Measurements from ENCODE around the gene PRSS21. TPM values are rescaled to one million over a fixed set of nuclear protein-coding genes. Genes with fewer than 3 reads are reported as not detected.

The PRSS21 gene
- total RNA-seq, 1 donor, result 0.43 TPM

- no peak for TF ChIP-seq CTCF (IDR thresholded peaks at IDR 0.05; ENCODE audit: insufficient read depth, low read depth, low read length)
- DNase-seq (ENCODE audit: low read depth), result no peak
- H3K4me3 ChIP-seq (ENCODE audit: low read depth, low read length), result no peak overlapping the region
Measured at GRCh38 chr16:2866431-2866830, 49.4 kb downstream of the PRSS21 start.

GRCh38 chr16:2867661-2867986 is 50.6 kb downstream of the PRSS21 start:
- peak overlapping the region; percentile 68 for H3K4me3 ChIP-seq (ENCODE audit: low read depth, low read length)
- TF ChIP-seq CTCF (IDR thresholded peaks at IDR 0.05; ENCODE audit: insufficient read depth, low read depth, low read length), result no peak
- no peak for DNase-seq (ENCODE audit: low read depth)

GRCh38 chr16:2867987-2868789 is 51.2 kb downstream of the PRSS21 start:
- TF ChIP-seq CTCF (IDR thresholded peaks at IDR 0.05; ENCODE audit: insufficient read depth, low read depth, low read length), result peak; percentile 96
- peak overlapping the region; percentile 68 for H3K4me3 ChIP-seq (ENCODE audit: low read depth, low read length)
- DNase-seq (ENCODE audit: low read depth), result peak; percentile 94

Small RNAs within 50 kb of the gene (small RNA-seq; reads per million reads assigned to genes)
- gene SNORA3C, result 1.3 reads per million, percentile 28 among the genes with 10 or more reads in this experiment

Other genes starting within 250 kb of the PRSS21 start
- 25.0 and 26.4 TPM in 2 replicates for gene KCTD5, start 134.7 kb upstream of the PRSS21 start, total RNA-seq
- gene PRSS27, start 97.0 kb upstream of the PRSS21 start, total RNA-seq, result 0.86 and 0.97 TPM in 2 replicates
- gene SRRM2, start 64.6 kb upstream of the PRSS21 start, total RNA-seq, result 51.9 and 62.2 TPM in 2 replicates
- 203 and 227 TPM in 2 replicates for gene ELOB, start 40.0 kb upstream of the PRSS21 start, total RNA-seq
- gene PRSS33, start 29.7 kb upstream of the PRSS21 start, total RNA-seq, result not detected in 2 replicates
- not detected in 2 replicates for gene PRSS41, start 18.8 kb upstream of the PRSS21 start, total RNA-seq
- 0.64 and 0.86 TPM in 2 replicates for gene ZG16B, start 13.1 kb downstream of the PRSS21 start, total RNA-seq
- not detected in 2 replicates for gene PRSS22, start 40.9 kb downstream of the PRSS21 start, total RNA-seq
- gene FLYWCH2, start 66.0 kb downstream of the PRSS21 start, total RNA-seq, result 47.1 and 62.5 TPM in 2 replicates
- 25.9 and 28.3 TPM in 2 replicates for gene FLYWCH1, start 94.7 kb downstream of the PRSS21 start, total RNA-seq
- gene KREMEN2, start 147.0 kb downstream of the PRSS21 start, total RNA-seq, result under 0.01 TPM in 1 of 2 replicates, not detected in the other
- 4.3 and 5.2 TPM in 2 replicates for gene PAQR4, start 152.1 kb downstream of the PRSS21 start, total RNA-seq
- 6.9 and 8.4 TPM in 2 replicates for gene PKMYT1, start 163.2 kb downstream of the PRSS21 start, total RNA-seq
- gene CLDN9, start 195.7 kb downstream of the PRSS21 start, total RNA-seq, result not detected in 2 replicates
- not detected in 2 replicates for gene CLDN6, start 200.9 kb downstream of the PRSS21 start, total RNA-seq
- gene TNFRSF12A, start 203.1 kb downstream of the PRSS21 start, total RNA-seq, result 196 and 201 TPM in 2 replicates
- 28.1 and 31.9 TPM in 2 replicates for gene HCFC1R1, start 206.7 kb downstream of the PRSS21 start, total RNA-seq
- gene THOC6, start 206.8 kb downstream of the PRSS21 start, total RNA-seq, result 28.1 and 29.6 TPM in 2 replicates
- gene BICDL2, start 219.7 kb downstream of the PRSS21 start, total RNA-seq, result under 0.01 TPM in 1 of 2 replicates, not detected in the other
- under 0.01 TPM in 1 of 2 replicates, not detected in the other for gene MMP25, start 229.3 kb downstream of the PRSS21 start, total RNA-seq
- gene IL32, start 248.4 kb downstream of the PRSS21 start, total RNA-seq, result 12.6 and 25.0 TPM in 2 replicates